Effector CD8-positive, alpha-beta T cell (primary cell): ENCODE results near the gene HPSE2.

Source experiments
- DNase-seq: peaks from one replicate; lab custom pipeline; 2025; lab: John Stamatoyannopoulos, UW

HPSE2 gene

DNA sequence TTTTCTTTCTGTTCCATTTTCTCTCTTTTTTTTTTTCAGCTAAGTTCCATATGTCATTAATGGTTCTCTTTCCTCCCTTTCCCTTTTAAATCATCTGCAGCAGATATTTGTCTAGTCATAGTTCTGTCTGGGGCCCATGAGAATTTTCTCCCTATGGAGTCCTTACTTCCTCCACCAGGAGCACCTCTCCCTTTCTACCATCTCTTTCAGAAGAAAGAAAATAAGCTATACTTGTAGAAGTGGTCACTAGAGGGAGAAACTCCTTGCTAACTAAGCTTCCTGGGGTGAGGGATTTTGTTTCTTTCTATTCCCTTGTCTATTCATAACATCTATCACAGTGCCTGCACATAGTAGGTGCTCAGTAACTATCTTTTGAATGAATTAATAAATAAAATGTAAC, 558.8 kb downstream of the HPSE2 start:
- no peak for DNase-seq

DNA sequence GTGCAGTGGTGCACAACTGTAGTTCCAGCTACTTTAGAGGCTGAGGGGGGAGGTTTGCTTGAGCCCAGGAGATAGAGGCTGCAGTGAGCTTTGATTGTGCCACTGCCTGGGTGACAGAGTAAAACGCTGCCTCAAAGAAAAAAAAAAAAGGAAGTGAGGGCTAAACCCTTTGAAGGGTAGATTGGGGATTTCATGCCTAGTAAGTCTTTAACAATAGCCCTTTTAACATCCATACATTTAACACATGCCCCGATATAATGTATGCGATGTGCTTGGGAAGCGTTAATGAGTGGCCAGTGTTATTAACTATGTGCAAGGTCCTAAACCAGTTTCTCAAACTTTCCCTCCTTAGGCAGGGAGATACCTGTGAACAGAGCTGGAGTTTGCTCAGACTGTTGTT, 559.8 kb downstream of the HPSE2 start:
- DNase-seq: no peak

- no peak for DNase-seq
These were observed 562.4 kb downstream of the HPSE2 start for GRCh38 chr10:98673171-98673782.

GRCh38 chr10:98667081-98667480, 568.6 kb downstream of the HPSE2 start:
- DNase-seq: no peak

- no peak for DNase-seq
These were observed 569.4 kb downstream of the HPSE2 start for GRCh38 chr10:98666276-98666675.

DNA sequence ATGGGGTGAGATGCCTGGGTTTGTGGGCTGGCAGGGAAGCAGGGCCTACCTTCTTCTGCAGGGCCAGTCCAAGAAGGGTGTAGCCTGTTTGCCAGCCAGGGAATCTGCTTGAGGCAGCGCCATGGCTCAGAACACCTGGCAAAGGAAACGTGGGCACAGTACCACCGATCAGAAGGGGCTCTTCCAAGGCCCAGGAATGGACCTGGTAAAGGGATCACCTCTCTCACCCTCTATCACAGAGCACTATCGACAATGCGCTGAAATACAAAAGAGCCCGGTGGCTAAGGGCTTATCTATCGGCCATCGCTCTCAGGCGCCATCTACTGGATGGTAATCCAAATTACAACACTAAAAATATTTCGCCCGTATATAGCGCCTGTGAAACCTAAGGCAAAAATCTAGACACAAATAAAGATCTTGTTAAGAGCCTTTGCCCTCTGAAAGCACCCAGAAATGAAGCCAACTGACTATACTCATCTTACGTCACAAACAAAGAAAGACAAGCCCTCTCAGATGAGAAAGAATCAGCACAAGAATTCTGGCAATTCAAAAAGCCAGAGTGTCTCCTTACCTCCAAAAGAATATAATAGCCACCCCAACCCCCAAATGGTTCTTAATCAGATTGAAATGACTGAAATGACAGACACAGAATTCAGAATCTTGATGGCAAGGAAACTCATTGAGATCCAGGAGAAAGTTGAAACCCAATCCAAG, 571.2 kb downstream of the HPSE2 start:
- DNase-seq: no peak

DNA sequence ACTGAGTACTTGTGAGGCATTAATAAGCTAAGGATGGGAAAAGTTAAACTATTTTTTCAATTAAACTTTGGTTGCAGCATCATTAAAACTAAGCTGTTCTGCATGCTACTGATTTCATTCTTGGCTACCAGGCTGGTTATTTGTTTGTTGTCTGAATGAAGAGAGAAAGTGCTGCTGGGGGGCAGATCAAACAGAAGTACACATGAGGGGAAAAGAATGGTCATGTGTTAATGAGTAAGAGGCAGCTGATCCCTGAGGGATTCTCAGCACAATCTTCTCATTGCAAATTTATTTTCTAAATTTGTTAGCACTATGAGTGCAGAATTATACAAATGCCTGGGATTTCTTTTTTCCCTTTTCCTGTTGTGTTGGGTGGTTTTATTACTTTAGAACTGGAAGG, 575.7 kb downstream of the HPSE2 start:
- DNase-seq: no peak

DNA sequence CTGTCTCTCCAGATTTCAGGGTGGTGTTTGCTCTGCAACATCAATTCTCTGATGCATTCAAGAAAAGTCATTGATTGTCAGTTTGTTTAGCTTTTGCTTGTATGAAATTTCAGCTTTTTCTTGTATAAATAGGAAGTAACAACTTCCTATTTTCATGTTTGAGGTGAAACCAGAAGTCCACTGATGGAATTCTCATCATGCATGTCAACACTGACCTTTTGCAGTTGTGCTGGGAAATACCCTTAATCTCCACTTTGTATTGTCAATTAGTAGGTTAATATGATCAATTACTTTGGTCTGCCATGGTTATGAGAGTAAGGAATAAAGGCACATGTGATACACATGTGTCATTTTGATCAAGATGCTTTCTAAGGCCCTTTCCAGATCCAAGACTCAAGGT, 580.2 kb downstream of the HPSE2 start:
- DNase-seq: no peak

DNA sequence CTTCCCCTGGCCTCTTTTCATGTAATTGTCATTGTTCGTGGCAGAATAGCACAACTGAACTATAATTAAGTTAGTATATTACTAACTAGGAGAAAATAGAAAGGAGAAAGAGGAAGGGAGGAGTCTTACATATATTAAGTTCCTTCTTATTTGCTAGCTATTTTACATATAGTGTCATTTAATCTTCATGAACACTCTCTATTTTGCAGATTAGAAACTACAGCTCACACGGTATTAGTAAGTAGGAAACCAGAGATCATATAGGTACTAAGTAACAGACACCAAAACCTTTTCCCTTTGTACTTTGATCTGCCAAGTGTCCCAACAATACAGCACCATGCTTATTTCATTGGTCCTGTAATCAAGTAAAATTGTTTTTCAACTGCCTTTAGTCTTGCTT, 586.5 kb downstream of the HPSE2 start:
- no peak for DNase-seq

- DNase-seq: no peak
These were observed 588.4 kb downstream of the HPSE2 start for GRCh38 chr10:98646998-98647917.

DNA sequence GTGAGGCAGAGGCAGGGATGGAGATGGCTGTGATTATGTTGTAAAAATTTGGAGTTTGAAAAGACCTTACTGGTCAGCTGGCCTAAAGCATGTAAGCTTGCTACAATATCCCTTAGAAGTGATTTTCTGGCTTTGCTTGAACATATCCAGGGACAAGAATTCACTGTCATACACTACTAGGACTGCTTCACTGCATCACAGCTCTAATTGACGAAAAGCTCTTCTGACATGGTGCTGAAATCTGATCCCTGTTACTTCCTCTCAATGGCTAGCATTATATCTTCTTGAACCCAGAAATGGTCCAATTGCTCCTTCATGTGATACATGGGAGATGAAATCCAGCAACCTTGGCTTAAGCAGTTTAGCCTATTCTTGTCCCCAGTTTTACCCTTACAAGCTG, 591.2 kb downstream of the HPSE2 start:
- DNase-seq: no peak

DNA sequence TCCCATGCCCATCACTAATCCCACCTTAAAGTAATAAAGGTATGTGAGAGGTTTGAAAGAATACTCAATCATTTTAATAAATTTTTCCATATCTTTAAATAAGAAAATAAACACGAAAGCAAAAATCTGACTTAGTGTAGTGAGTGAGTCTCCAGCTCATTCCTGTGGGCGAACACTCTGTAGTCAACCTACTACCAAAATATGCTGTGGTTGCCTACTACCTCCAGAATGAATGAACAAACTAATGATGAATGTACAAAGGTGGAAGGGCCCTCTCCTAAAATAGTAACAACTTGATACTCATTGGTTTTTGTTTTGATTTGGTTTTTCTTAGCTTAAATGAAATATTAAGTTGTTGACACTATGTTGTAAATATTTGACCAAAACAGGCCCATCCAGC, 593.4 kb downstream of the HPSE2 start:
- no peak for DNase-seq

DNA sequence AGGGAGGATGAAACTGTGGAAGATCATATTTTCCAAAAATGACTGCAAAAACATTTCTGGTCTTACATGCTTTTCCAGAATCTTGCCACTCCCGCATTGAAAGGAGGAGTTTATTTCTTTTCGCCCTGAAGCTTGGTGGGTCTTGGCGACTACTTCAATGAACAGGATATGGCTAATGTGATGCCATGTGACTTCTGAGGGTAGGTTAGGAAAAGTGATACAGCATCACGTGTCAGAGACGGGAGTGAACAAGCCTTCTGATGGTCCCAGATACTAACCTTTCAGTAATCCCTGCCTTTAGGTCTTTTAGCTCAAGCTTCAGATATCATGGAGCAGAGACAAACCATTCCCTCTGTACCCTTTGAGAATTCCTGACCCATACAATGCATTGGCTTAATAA, 596.7 kb downstream of the HPSE2 start:
- DNase-seq: no peak

- no peak for DNase-seq
These were observed 598.7 kb downstream of the HPSE2 start for GRCh38 chr10:98636921-98637329.

DNA sequence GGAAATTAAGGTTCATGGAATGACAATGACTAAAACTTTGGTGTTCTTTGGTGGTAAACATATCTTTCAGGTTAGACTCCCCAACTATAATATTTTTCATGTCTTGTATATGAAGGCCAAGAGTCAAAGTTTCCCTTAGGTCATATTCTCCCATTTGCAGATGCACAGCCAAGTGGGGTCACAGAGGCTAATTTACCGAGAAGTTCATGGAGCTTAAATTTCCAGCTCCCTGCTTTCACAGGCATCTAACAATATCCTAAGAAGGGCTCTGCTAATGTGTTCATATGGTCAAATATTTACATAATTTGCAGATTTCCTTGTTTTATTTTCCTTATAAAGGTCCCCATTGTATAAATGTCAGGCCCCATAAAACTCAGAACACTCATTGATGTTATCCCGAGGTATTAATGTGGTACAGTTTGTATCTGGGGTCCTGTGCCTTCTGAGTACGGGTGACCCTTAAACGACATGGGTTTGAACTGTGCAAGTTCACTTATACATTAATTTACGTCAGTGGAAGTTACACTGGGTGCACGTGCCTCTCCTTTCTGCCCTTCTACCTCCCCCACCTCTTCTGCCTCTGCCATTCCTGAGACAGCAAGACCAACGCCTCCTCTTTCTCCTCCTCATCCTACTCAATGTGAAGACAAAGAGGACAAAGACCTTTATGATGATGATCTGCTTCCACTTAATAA, 603.0 kb downstream of the HPSE2 start:
- no peak for DNase-seq

DNA sequence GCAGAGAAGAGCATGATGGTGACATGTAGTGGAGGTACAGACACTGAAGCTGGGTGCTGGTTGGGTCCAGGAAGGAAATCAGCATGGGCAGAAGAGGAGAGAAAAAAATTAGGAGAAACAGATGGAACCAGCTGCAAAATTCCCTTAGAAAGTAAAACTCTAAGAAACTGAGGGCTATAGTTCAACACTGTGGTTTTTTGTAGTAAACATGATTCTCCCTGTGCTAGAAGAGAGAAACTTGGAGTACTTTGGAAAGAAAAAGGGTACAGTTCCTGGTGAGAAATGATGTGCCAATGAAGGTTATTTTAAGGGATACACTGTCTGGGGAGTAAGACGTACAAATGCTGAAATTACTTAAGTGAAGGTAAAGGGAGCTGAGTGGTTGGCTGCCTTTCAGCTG, 607.4 kb downstream of the HPSE2 start:
- DNase-seq: no peak

DNA sequence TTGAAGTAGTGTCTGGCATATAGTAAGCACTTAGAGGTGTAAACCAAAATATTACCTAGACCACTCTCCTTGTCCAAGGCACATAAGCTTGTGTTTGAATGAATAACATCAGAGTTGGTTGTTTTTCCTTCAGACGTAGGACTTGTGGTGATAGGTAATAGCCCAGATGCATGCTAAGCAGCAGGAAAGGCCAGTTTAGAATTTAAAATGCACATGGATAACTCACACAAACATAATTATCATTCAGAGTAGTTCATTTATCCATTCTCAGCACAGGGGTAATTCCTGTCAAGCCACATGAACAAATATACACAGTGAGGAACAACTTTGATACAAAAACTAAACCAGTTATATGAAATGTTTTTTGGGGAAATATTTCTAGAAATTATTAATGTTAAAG, 607.9 kb downstream of the HPSE2 start:
- DNase-seq: no peak

DNA sequence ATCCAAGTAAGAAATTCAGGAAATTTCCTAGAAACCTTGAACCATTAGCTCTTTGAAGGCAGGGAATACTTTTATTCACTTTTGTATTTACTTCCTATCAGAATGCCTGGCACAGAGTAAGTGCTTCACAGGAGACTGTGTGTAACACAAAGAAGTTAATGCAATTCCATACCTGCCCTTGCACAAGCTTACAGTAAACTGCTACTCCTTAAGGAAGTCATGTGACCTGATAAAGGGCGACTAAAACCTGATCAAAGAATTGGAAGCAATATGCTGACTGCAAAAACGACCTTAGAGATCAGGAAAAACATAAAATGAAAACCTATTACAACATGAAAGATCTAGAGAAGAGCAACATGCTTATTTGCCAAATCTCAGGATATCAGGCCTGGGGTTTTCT, 610.7 kb downstream of the HPSE2 start:
- DNase-seq: no peak

GRCh38 chr10:98623176-98623575, 612.5 kb downstream of the HPSE2 start:
- DNase-seq: no peak

GRCh38 chr10:98621630-98622029, 614.0 kb downstream of the HPSE2 start:
- DNase-seq: no peak

- DNase-seq: no peak
These were observed 615.1 kb downstream of the HPSE2 start for GRCh38 chr10:98620503-98620902.

- no peak for DNase-seq
These were observed 616.2 kb downstream of the HPSE2 start for GRCh38 chr10:98619446-98619845.
